GM21447 (cell line): ENCODE data around the gene LKAAEAR1.
"Not testable (repeated sequence)": the region's sequence is repeated elsewhere in the genome, so short reads cannot be mapped to it uniquely, and the experiment has no call there.

Source experiments
- ATAC-seq: cut with Tn5 transposase; IDR thresholded peaks from one replicate; pipeline ENCODE4 v1.9.1; 2021; ENCODE audit not compliant: unreplicated experiment

The LKAAEAR1 gene

GRCh38 chr20:64099086-64099786 is 15.0 kb upstream of the LKAAEAR1 start:
- no peak for ATAC-seq

- ATAC-seq: no peak
Measured at GRCh38 chr20:64098471-64099013, 14.3 kb upstream of the LKAAEAR1 start.

GRCh38 chr20:64096535-64096934 is 12.3 kb upstream of the LKAAEAR1 start:
- ATAC-seq: no peak

- ATAC-seq: no peak
Measured at GRCh38 chr20:64095927-64096326, 11.7 kb upstream of the LKAAEAR1 start.

- no peak for ATAC-seq
Measured at GRCh38 chr20:64095455-64095854, 11.3 kb upstream of the LKAAEAR1 start.

- no peak for ATAC-seq
Measured at GRCh38 chr20:64093013-64093503, 8.9 kb upstream of the LKAAEAR1 start.

GRCh38 chr20:64092258-64093012 is 8.2 kb upstream of the LKAAEAR1 start:
- no peak for ATAC-seq

GRCh38 chr20:64091770-64092169 is 7.6 kb upstream of the LKAAEAR1 start:
- ATAC-seq: no peak

- ATAC-seq: no peak
Measured at GRCh38 chr20:64091340-64091739, 7.1 kb upstream of the LKAAEAR1 start.

- ATAC-seq: no peak
Measured at GRCh38 chr20:64090165-64090564, 6.0 kb upstream of the LKAAEAR1 start.

GRCh38 chr20:64088586-64088985 is 4.4 kb upstream of the LKAAEAR1 start:
- ATAC-seq: not testable (repeated sequence)

- ATAC-seq: not testable (repeated sequence)
Measured at GRCh38 chr20:64087226-64087825, 3.1 kb upstream of the LKAAEAR1 start.

- no peak for ATAC-seq
Measured at GRCh38 chr20:64086801-64087200, 2.6 kb upstream of the LKAAEAR1 start.

- ATAC-seq: no peak
Measured at GRCh38 chr20:64084685-64085152, 521 bp upstream of the LKAAEAR1 start.

- ATAC-seq: no peak
Measured at GRCh38 chr20:64083378-64083803, 807 bp downstream of the LKAAEAR1 start.

GRCh38 chr20:64082820-64083377 is 1.3 kb downstream of the LKAAEAR1 start:
- no peak for ATAC-seq

- no peak for ATAC-seq
Measured at GRCh38 chr20:64082126-64082731, 2.0 kb downstream of the LKAAEAR1 start.

GRCh38 chr20:64081624-64081964 is 2.6 kb downstream of the LKAAEAR1 start:
- no peak for ATAC-seq

- no peak for ATAC-seq
Measured at GRCh38 chr20:64080813-64081623, 3.2 kb downstream of the LKAAEAR1 start.
